ENCODE measurements around the gene HADHB. TPM values are rescaled to one million over a fixed set of nuclear protein-coding genes. Genes with fewer than 3 reads are reported as not detected.
A peak's percentile ranks its signal among the peaks of the same experiment; 100 is the strongest.

The HADHB gene
- total and polyA plus RNA-seq, 2 of the 13 experiments (the other 11 are each of a cell fraction or from before 2014, with no cell fraction given), result 112 to 238 TPM

DNA sequence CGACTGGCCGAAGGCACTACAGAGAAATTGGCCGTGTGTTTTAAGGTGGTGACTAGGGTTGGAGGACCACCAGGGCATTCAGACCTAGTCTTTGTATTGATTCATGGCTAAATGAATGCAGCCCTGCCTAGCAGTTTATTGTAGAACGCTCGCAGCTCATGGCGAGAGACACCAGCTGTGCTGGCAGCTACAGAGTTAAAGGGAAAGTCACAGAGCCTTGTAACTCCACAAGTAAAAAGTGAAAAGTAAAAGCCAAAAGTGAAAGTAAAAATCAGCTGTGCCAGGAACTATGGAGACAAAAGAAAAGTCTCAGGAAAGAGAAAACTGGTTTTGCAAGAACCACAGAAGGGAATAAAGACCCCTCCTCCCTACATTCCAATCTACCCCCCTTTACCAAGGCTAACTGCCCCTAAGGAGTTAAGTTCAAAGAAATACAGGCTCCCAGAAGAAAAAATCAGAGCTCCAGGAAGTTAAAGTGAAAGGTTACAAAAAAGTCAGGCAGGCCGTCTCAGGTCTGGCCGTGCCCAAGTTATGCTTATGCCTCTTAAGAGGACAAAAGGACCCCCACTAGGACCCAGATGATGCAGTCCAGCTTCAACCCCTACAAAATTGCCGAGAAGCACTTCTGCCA, 54.8 kb downstream of the HADHB start (continued):
- TF ChIP-seq, protein P1, sequence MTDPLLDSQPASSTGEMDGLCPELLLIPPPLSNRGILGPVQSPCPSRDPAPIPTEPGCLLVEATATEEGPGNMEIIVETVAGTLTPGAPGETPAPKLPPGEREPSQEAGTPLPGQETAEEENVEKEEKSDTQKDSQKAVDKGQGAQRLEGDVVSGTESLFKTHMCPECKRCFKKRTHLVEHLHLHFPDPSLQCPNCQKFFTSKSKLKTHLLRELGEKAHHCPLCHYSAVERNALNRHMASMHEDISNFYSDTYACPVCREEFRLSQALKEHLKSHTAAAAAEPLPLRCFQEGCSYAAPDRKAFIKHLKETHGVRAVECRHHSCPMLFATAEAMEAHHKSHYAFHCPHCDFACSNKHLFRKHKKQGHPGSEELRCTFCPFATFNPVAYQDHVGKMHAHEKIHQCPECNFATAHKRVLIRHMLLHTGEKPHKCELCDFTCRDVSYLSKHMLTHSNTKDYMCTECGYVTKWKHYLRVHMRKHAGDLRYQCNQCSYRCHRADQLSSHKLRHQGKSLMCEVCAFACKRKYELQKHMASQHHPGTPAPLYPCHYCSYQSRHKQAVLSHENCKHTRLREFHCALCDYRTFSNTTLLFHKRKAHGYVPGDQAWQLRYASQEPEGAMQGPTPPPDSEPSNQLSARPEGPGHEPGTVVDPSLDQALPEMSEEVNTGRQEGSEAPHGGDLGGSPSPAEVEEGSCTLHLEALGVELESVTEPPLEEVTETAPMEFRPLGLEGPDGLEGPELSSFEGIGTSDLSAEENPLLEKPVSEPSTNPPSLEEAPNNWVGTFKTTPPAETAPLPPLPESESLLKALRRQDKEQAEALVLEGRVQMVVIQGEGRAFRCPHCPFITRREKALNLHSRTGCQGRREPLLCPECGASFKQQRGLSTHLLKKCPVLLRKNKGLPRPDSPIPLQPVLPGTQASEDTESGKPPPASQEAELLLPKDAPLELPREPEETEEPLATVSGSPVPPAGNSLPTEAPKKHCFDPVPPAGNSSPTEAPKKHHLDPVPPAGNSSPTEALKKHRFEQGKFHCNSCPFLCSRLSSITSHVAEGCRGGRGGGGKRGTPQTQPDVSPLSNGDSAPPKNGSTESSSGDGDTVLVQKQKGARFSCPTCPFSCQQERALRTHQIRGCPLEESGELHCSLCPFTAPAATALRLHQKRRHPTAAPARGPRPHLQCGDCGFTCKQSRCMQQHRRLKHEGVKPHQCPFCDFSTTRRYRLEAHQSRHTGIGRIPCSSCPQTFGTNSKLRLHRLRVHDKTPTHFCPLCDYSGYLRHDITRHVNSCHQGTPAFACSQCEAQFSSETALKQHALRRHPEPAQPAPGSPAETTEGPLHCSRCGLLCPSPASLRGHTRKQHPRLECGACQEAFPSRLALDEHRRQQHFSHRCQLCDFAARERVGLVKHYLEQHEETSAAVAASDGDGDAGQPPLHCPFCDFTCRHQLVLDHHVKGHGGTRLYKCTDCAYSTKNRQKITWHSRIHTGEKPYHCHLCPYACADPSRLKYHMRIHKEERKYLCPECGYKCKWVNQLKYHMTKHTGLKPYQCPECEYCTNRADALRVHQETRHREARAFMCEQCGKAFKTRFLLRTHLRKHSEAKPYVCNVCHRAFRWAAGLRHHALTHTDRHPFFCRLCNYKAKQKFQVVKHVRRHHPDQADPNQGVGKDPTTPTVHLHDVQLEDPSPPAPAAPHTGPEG (CRISPR knock-in tag; IDR thresholded peaks at IDR 0.05), result no peak
- no peak for TF ChIP-seq LCORL (IDR thresholded peaks at IDR 0.05)
- 0 out of 2 replicates have a peak, but pooled peaks have one; percentile 25 for TF ChIP-seq LCORL (CRISPR knock-in tag; IDR thresholded peaks at IDR 0.05)
- TF ChIP-seq, protein P2, sequence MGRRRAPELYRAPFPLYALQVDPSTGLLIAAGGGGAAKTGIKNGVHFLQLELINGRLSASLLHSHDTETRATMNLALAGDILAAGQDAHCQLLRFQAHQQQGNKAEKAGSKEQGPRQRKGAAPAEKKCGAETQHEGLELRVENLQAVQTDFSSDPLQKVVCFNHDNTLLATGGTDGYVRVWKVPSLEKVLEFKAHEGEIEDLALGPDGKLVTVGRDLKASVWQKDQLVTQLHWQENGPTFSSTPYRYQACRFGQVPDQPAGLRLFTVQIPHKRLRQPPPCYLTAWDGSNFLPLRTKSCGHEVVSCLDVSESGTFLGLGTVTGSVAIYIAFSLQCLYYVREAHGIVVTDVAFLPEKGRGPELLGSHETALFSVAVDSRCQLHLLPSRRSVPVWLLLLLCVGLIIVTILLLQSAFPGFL (CRISPR knock-in tag; IDR thresholded peaks at IDR 0.05), result no peak
- TF ChIP-seq, protein P3, sequence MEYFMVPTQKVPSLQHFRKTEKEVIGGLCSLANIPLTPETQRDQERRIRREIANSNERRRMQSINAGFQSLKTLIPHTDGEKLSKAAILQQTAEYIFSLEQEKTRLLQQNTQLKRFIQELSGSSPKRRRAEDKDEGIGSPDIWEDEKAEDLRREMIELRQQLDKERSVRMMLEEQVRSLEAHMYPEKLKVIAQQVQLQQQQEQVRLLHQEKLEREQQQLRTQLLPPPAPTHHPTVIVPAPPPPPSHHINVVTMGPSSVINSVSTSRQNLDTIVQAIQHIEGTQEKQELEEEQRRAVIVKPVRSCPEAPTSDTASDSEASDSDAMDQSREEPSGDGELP (IDR thresholded peaks at IDR 0.05; ENCODE audit: borderline replicate concordance, low read depth), result peak; percentile 73
- TF ChIP-seq GATAD2A (CRISPR knock-in tag; IDR thresholded peaks at IDR 0.05), result 0 out of 2 replicates have a peak, but pooled peaks have one; percentile 7
- no peak for TF ChIP-seq ZNF484 (CRISPR knock-in tag; IDR thresholded peaks at IDR 0.05; ENCODE audit: borderline replicate concordance, low read depth)
- no peak for TF ChIP-seq ZNF501 (CRISPR knock-in tag; IDR thresholded peaks at IDR 0.05)
- no peak for TF ChIP-seq BORCS8-MEF2B (CRISPR knock-in tag; IDR thresholded peaks at IDR 0.05)
- TF ChIP-seq FOXO1 (CRISPR knock-in tag; IDR thresholded peaks at IDR 0.05), result no peak
- TF ChIP-seq ZNF709 (CRISPR knock-in tag; IDR thresholded peaks at IDR 0.05), result 0 out of 2 replicates have a peak, but pooled peaks have one; percentile 26
- TF ChIP-seq NFIB (CRISPR knock-in tag; IDR thresholded peaks at IDR 0.05; ENCODE audit: borderline replicate concordance), result no peak
- TF ChIP-seq, protein P4, sequence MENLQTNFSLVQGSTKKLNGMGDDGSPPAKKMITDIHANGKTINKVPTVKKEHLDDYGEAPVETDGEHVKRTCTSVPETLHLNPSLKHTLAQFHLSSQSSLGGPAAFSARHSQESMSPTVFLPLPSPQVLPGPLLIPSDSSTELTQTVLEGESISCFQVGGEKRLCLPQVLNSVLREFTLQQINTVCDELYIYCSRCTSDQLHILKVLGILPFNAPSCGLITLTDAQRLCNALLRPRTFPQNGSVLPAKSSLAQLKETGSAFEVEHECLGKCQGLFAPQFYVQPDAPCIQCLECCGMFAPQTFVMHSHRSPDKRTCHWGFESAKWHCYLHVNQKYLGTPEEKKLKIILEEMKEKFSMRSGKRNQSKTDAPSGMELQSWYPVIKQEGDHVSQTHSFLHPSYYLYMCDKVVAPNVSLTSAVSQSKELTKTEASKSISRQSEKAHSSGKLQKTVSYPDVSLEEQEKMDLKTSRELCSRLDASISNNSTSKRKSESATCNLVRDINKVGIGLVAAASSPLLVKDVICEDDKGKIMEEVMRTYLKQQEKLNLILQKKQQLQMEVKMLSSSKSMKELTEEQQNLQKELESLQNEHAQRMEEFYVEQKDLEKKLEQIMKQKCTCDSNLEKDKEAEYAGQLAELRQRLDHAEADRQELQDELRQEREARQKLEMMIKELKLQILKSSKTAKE (CRISPR knock-in tag; IDR thresholded peaks at IDR 0.05; ENCODE audit: borderline replicate concordance), result no peak
- TF ChIP-seq, protein P5, sequence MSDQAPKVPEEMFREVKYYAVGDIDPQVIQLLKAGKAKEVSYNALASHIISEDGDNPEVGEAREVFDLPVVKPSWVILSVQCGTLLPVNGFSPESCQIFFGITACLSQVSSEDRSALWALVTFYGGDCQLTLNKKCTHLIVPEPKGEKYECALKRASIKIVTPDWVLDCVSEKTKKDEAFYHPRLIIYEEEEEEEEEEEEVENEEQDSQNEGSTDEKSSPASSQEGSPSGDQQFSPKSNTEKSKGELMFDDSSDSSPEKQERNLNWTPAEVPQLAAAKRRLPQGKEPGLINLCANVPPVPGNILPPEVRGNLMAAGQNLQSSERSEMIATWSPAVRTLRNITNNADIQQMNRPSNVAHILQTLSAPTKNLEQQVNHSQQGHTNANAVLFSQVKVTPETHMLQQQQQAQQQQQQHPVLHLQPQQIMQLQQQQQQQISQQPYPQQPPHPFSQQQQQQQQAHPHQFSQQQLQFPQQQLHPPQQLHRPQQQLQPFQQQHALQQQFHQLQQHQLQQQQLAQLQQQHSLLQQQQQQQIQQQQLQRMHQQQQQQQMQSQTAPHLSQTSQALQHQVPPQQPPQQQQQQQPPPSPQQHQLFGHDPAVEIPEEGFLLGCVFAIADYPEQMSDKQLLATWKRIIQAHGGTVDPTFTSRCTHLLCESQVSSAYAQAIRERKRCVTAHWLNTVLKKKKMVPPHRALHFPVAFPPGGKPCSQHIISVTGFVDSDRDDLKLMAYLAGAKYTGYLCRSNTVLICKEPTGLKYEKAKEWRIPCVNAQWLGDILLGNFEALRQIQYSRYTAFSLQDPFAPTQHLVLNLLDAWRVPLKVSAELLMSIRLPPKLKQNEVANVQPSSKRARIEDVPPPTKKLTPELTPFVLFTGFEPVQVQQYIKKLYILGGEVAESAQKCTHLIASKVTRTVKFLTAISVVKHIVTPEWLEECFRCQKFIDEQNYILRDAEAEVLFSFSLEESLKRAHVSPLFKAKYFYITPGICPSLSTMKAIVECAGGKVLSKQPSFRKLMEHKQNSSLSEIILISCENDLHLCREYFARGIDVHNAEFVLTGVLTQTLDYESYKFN (CRISPR knock-in tag; conservative IDR thresholded peaks at IDR 0.05), result no peak; the same call in 1 of the 2 replicates
- TF ChIP-seq ZFYVE20 (CRISPR knock-in tag; IDR thresholded peaks at IDR 0.05; ENCODE audit: borderline replicate concordance, low read depth), result no peak
